ENCODE measurements around the gene TDP1. TPM values are rescaled to one million over a fixed set of nuclear protein-coding genes. Genes with fewer than 3 reads are reported as not detected.
"Not testable (repeated sequence)": the region's sequence is repeated elsewhere in the genome, so short reads cannot be mapped to it uniquely, and the experiment has no call there.

Gene TDP1
- total RNA-seq, 1 donor from 2014 or later: 17.9 TPM

DNA sequence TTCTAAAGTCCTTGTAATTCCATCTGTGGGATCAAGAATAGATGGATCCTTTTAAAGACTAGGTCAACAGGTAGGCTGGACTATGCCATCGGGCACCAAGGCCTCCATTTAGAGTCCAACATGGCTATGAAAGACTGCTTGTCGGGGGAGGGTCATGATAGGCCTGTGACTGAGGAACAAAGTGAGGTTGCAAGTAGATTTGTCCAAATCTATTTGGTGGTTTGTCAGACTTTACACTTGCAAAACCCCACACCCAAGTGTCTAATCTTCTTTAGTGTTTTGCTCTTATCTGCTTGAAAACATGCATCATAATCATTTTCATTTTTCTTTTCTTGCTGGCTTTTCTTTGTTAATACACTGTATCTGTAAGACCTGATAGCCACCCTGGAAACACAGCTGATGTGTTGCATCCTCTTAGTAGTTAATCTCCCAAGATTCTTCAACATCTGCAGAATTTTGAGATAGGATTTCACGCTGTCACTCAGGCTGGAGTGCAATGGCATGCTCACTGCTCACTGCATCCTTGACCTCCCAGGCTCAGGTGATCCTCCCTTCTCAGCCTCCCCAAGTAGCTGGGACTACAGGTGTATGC lies 50.3 kb downstream of the TDP1 start:
- no peaks in the 10 kb centered on the region for H3K4me1 Mint-ChIP-seq (ENCODE audit: unreplicated experiment)
- no peak for DNase-seq (ENCODE audit: extremely low spot score, unreplicated experiment)

GRCh38 chr14:90017371-90017770 lies 61.6 kb downstream of the TDP1 start:
- H3K4me1 Mint-ChIP-seq (ENCODE audit: unreplicated experiment): peaks cover 3% of the 10 kb centered on the region

More for the DNA sequence above, 50.3 kb downstream of the TDP1 start:
- H3K36me3 Mint-ChIP-seq (ENCODE audit: unreplicated experiment): peaks cover 12% of the 10 kb centered on the region
- no peak overlapping the region for H3K27ac Mint-ChIP-seq (ENCODE audit: unreplicated experiment)
- TF ChIP-seq CTCF (IDR thresholded peaks at IDR 0.05): no peak
- no peaks in the 10 kb centered on the region for H3K9me3 Mint-ChIP-seq (ENCODE audit: unreplicated experiment)
- H3K4me3 Mint-ChIP-seq (ENCODE audit: unreplicated experiment): no peak overlapping the region
- H3K27me3 Mint-ChIP-seq (ENCODE audit: unreplicated experiment): no peaks in the 10 kb centered on the region

GRCh38 chr14:90019824-90020523 lies 64.2 kb downstream of the TDP1 start:
- peaks cover 20% of the 10 kb centered on the region for H3K36me3 Mint-ChIP-seq (ENCODE audit: unreplicated experiment)
- no peaks in the 10 kb centered on the region for H3K27me3 Mint-ChIP-seq (ENCODE audit: unreplicated experiment)
- peaks cover 3% of the 10 kb centered on the region for H3K4me1 Mint-ChIP-seq (ENCODE audit: unreplicated experiment)
- no peaks in the 10 kb centered on the region for H3K9me3 Mint-ChIP-seq (ENCODE audit: unreplicated experiment)
- no peak for DNase-seq (ENCODE audit: extremely low spot score, unreplicated experiment)
- no peak overlapping the region for H3K4me3 Mint-ChIP-seq (ENCODE audit: unreplicated experiment)
- no peak for TF ChIP-seq CTCF (IDR thresholded peaks at IDR 0.05)
- H3K27ac Mint-ChIP-seq (ENCODE audit: unreplicated experiment): no peak overlapping the region

More at GRCh38 chr14:90017371-90017770, 61.6 kb downstream of the TDP1 start:
- Mint-ChIP-seq H3K4me3 (ENCODE audit: unreplicated experiment) (no peak overlapping the region), H3K27me3 (ENCODE audit: unreplicated experiment) (no peaks in the 10 kb centered on the region), H3K9me3 (ENCODE audit: unreplicated experiment) (no peaks in the 10 kb centered on the region), H3K27ac (ENCODE audit: unreplicated experiment) (no peak overlapping the region), H3K36me3 (ENCODE audit: unreplicated experiment) (peaks cover 18% of the 10 kb centered on the region)
- TF ChIP-seq CTCF (IDR thresholded peaks at IDR 0.05): no peak
- no peak for DNase-seq (ENCODE audit: extremely low spot score, unreplicated experiment)

GRCh38 chr14:90023176-90023896 lies 67.6 kb downstream of the TDP1 start:
- Mint-ChIP-seq H3K9me3 (ENCODE audit: unreplicated experiment) (no peaks in the 10 kb centered on the region), H3K4me3 (ENCODE audit: unreplicated experiment) (no peak overlapping the region), H3K27ac (ENCODE audit: unreplicated experiment) (no peak overlapping the region), H3K27me3 (ENCODE audit: unreplicated experiment) (no peaks in the 10 kb centered on the region), H3K4me1 (ENCODE audit: unreplicated experiment) (no peaks in the 10 kb centered on the region), H3K36me3 (ENCODE audit: unreplicated experiment) (peaks cover 24% of the 10 kb centered on the region)
- TF ChIP-seq CTCF (IDR thresholded peaks at IDR 0.05): no peak
- DNase-seq (ENCODE audit: extremely low spot score, unreplicated experiment): no peak

DNA sequence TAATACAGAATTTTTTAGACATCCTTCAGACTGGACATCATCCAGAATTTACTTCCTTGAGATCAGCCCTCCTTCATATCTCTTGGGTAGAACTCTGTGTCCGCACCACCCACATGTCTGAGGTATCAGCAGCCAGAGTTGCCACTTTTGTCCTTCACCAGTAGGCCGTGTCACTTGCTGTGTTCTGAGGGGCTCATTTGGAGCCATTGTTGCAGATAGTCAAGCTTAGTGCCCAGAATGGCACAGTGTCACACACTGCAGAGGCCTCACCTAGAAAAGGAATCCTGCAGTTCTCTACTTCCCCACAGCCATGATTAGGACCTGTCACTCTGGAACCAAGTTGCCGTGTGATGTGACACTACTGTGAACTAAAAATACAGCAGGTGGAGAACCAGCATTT lies 69.2 kb downstream of the TDP1 start:
- H3K27me3 Mint-ChIP-seq (ENCODE audit: unreplicated experiment): no peaks in the 10 kb centered on the region
- TF ChIP-seq CTCF (IDR thresholded peaks at IDR 0.05): no peak
- no peak for DNase-seq (ENCODE audit: extremely low spot score, unreplicated experiment)
- H3K27ac Mint-ChIP-seq (ENCODE audit: unreplicated experiment): no peak overlapping the region
- H3K4me1 Mint-ChIP-seq (ENCODE audit: unreplicated experiment): no peaks in the 10 kb centered on the region
- peaks cover 20% of the 10 kb centered on the region for H3K36me3 Mint-ChIP-seq (ENCODE audit: unreplicated experiment)
- H3K9me3 Mint-ChIP-seq (ENCODE audit: unreplicated experiment): no peaks in the 10 kb centered on the region
- H3K4me3 Mint-ChIP-seq (ENCODE audit: unreplicated experiment): no peak overlapping the region

- not testable (repeated sequence) for H3K27ac Mint-ChIP-seq (ENCODE audit: unreplicated experiment); H3K4me1 Mint-ChIP-seq (ENCODE audit: unreplicated experiment); H3K9me3 Mint-ChIP-seq (ENCODE audit: unreplicated experiment); H3K4me3 Mint-ChIP-seq (ENCODE audit: unreplicated experiment); H3K27me3 Mint-ChIP-seq (ENCODE audit: unreplicated experiment); DNase-seq (ENCODE audit: extremely low spot score, unreplicated experiment)
- peaks cover 21% of the 10 kb centered on the region for H3K36me3 Mint-ChIP-seq (ENCODE audit: unreplicated experiment)
These were observed 70.9 kb downstream of the TDP1 start for GRCh38 chr14:90026608-90027007.

Data from osteocyte (in vitro differentiated cells).